HL-60 (cell line): ENCODE measurements around the gene TMED9.
A peak's percentile ranks its signal among the peaks of the same experiment; 100 is the strongest.

Experiments used
- DNase-seq, 2 experiments: peaks; one replicate each; pipeline ENCODE4 v3.0.0-alpha.2; 2010 to 2020; ENCODE audit warnings: low read depth in 1 of 2, low spot score in 1 of 2
- H3K27ac ChIP-seq: fragments of 250-450 bp; sonication (Bioruptor Pico); replicated peaks from 2 replicates; pipeline ENCODE4 v1.5.1; 2020; ENCODE audit warnings: mild to moderate bottlenecking, moderate library complexity
- H3K27me3 ChIP-seq: fragments of 250-450 bp; sonication (Bioruptor Pico); 2 replicates; pipeline ENCODE4 v1.5.1; 2021; ENCODE audit warnings: mild to moderate bottlenecking, moderate library complexity; ENCODE audit not compliant: insufficient read depth, poor library complexity, severe bottlenecking
- H3K4me3 ChIP-seq: replicated peaks from 2 replicates; pipeline ENCODE4 v1.5.1; 2011; ENCODE audit warnings: mild to moderate bottlenecking, control low read depth, low read length; ENCODE audit not compliant: insufficient read depth
- GABPA ChIP-seq: IDR thresholded peaks from 2 replicates; pipeline ENCODE4 v1.6.1; 2012; ENCODE audit warnings: low read depth
- POLR2AphosphoS5 ChIP-seq: IDR thresholded peaks from 2 replicates; pipeline ENCODE4 v1.6.1; 2012; ENCODE audit warnings: low read depth
- SPI1 ChIP-seq: IDR thresholded peaks from 2 replicates; pipeline ENCODE4 v1.6.1; 2012; ENCODE audit warnings: low read depth, mild to moderate bottlenecking, borderline replicate concordance
- TF ChIP-seq, protein P1 (sequence below): IDR thresholded peaks from 2 replicates; pipeline ENCODE4 v1.6.1; 2012; ENCODE audit warnings: low read depth; ENCODE audit not compliant: insufficient replicate concordance
- TF ChIP-seq, protein P2 (sequence below): IDR thresholded peaks from one replicate; pipeline ENCODE4 v1.5.1; 2011; ENCODE audit warnings: low read length, control low read depth, inconsistent platforms; ENCODE audit not compliant: insufficient read depth

TMED9 gene

DNA sequence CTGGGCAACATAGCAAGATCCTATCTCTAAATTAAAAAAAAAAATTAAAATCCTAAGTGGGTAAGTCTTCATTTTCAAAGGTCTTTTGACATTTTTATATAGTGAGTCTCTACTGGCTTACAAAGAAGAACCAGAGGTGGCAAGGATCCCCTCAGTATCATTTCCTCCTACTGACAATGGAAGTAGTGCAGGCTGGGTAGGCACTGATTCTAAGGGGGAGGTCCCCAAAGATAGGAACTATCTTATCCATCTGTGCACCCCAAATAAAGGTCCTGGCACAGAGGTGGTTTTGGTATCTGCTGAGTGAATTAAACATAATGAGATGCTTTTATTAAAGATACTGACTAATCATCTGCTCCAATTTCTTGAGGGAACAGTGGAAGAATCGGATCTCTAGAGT, 41.9 kb upstream of the TMED9 start:
- H3K4me3 ChIP-seq, result no peak overlapping the region
- H3K27ac ChIP-seq, result no peak overlapping the region
- no peaks in the 10 kb centered on the region for H3K27me3 ChIP-seq
- DNase-seq, result no peak
- TF ChIP-seq, protein P1, sequence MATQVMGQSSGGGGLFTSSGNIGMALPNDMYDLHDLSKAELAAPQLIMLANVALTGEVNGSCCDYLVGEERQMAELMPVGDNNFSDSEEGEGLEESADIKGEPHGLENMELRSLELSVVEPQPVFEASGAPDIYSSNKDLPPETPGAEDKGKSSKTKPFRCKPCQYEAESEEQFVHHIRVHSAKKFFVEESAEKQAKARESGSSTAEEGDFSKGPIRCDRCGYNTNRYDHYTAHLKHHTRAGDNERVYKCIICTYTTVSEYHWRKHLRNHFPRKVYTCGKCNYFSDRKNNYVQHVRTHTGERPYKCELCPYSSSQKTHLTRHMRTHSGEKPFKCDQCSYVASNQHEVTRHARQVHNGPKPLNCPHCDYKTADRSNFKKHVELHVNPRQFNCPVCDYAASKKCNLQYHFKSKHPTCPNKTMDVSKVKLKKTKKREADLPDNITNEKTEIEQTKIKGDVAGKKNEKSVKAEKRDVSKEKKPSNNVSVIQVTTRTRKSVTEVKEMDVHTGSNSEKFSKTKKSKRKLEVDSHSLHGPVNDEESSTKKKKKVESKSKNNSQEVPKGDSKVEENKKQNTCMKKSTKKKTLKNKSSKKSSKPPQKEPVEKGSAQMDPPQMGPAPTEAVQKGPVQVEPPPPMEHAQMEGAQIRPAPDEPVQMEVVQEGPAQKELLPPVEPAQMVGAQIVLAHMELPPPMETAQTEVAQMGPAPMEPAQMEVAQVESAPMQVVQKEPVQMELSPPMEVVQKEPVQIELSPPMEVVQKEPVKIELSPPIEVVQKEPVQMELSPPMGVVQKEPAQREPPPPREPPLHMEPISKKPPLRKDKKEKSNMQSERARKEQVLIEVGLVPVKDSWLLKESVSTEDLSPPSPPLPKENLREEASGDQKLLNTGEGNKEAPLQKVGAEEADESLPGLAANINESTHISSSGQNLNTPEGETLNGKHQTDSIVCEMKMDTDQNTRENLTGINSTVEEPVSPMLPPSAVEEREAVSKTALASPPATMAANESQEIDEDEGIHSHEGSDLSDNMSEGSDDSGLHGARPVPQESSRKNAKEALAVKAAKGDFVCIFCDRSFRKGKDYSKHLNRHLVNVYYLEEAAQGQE, result no peak
- TF ChIP-seq POLR2AphosphoS5, result no peak
- TF ChIP-seq GABPA, result no peak
- TF ChIP-seq, protein P2, sequence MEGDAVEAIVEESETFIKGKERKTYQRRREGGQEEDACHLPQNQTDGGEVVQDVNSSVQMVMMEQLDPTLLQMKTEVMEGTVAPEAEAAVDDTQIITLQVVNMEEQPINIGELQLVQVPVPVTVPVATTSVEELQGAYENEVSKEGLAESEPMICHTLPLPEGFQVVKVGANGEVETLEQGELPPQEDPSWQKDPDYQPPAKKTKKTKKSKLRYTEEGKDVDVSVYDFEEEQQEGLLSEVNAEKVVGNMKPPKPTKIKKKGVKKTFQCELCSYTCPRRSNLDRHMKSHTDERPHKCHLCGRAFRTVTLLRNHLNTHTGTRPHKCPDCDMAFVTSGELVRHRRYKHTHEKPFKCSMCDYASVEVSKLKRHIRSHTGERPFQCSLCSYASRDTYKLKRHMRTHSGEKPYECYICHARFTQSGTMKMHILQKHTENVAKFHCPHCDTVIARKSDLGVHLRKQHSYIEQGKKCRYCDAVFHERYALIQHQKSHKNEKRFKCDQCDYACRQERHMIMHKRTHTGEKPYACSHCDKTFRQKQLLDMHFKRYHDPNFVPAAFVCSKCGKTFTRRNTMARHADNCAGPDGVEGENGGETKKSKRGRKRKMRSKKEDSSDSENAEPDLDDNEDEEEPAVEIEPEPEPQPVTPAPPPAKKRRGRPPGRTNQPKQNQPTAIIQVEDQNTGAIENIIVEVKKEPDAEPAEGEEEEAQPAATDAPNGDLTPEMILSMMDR, result no peak
- no peak for TF ChIP-seq SPI1

GRCh38 chr5:177552839-177553455, 39.1 kb upstream of the TMED9 start:
- Histone ChIP-seq H3K4me3 (peak overlapping the region; percentile 94), H3K27ac (no peak overlapping the region), H3K27me3 (no peaks in the 10 kb centered on the region)
- TF ChIP-seq, protein P2, result no peak
- TF ChIP-seq, protein P1, result no peak
- TF ChIP-seq SPI1 (no peak), POLR2AphosphoS5 (no peak), GABPA (no peak)
- peak in 1 of 2 experiments; percentile 14 for DNase-seq

- H3K27ac ChIP-seq, result peak overlapping the region; percentile 72
Observed at GRCh38 chr5:177553671-177554429, 38.2 kb upstream of the TMED9 start.

More at GRCh38 chr5:177553671-177554429, 38.2 kb upstream of the TMED9 start:
- peak in 1 of 2 experiments; percentile 17 for DNase-seq
- TF ChIP-seq, protein P2, result no peak
- peak; percentile 4; the same call in 1 of the 2 replicates for TF ChIP-seq POLR2AphosphoS5
- H3K4me3 ChIP-seq, result peak overlapping the region; percentile 94
- no peaks in the 10 kb centered on the region for H3K27me3 ChIP-seq
